ENCODE results near the gene KCTD21. TPM values are rescaled to one million over a fixed set of nuclear protein-coding genes. Genes with fewer than 3 reads are reported as not detected.

KCTD21 gene
- total RNA-seq, 4 donors from 2014 or later = 8.7 to 25.2 (median 16.9) TPM

- Histone ChIP-seq H3K27ac (no peak overlapping the region), H3K27me3 (no peaks in the 10 kb centered on the region), H3K36me3 (peaks cover 0 to 70% (median 0%) of the 10 kb centered on the region in 3 donors)
Measured at GRCh38 chr11:78216571-78217287, 28.3 kb upstream of the KCTD21 start.

GRCh38 chr11:78216021-78216420 is 27.6 kb upstream of the KCTD21 start:
- Histone ChIP-seq H3K4me3 (no peak overlapping the region), H3K36me3 (peaks cover 0 to 63% (median 0%) of the 10 kb centered on the region in 3 donors)

More at GRCh38 chr11:78216571-78217287, 28.3 kb upstream of the KCTD21 start:
- Histone ChIP-seq H3K4me1 (no peaks in the 10 kb centered on the region), H3K4me3 (no peak overlapping the region), H3K9me3 (no peaks in the 10 kb centered on the region)
- TF ChIP-seq CTCF (IDR thresholded peaks at IDR 0.05) = no peak
- TF ChIP-seq POLR2A (IDR thresholded peaks at IDR 0.05) = no peak
- DNase-seq = no peak

GRCh38 chr11:78214331-78215194 is 26.1 kb upstream of the KCTD21 start:
- H3K36me3 ChIP-seq = peaks cover 0 to 59% (median 0%) of the 10 kb centered on the region in 3 donors
- no peaks in the 10 kb centered on the region for H3K27me3 ChIP-seq
- no peak overlapping the region for H3K27ac ChIP-seq
- no peak overlapping the region for H3K4me3 ChIP-seq
- peak in 1 of 3 donors; percentile 25 for DNase-seq
- TF ChIP-seq CTCF (IDR thresholded peaks at IDR 0.05) (no peak), POLR2A (IDR thresholded peaks at IDR 0.05) (no peak)
- no peaks in the 10 kb centered on the region for H3K9me3 ChIP-seq
- H3K4me1 ChIP-seq = no peaks in the 10 kb centered on the region

More at GRCh38 chr11:78216021-78216420, 27.6 kb upstream of the KCTD21 start:
- H3K4me1 ChIP-seq = no peaks in the 10 kb centered on the region
- no peak for TF ChIP-seq CTCF (IDR thresholded peaks at IDR 0.05)
- TF ChIP-seq POLR2A (IDR thresholded peaks at IDR 0.05) = no peak
- no peak overlapping the region for H3K27ac ChIP-seq
- DNase-seq = peak in 1 of 3 donors; percentile 26
- H3K9me3 ChIP-seq = no peaks in the 10 kb centered on the region
- H3K27me3 ChIP-seq = no peaks in the 10 kb centered on the region

- no peak overlapping the region for H3K27ac ChIP-seq
- peak in 1 of 3 donors; percentile 42 for DNase-seq
- peaks cover 0 to 55% (median 0%) of the 10 kb centered on the region in 3 donors for H3K36me3 ChIP-seq
- no peaks in the 10 kb centered on the region for H3K4me1 ChIP-seq
- TF ChIP-seq CTCF (IDR thresholded peaks at IDR 0.05) = no peak
- no peak for TF ChIP-seq POLR2A (IDR thresholded peaks at IDR 0.05)
- H3K4me3 ChIP-seq = no peak overlapping the region
- no peaks in the 10 kb centered on the region for H3K9me3 ChIP-seq
- H3K27me3 ChIP-seq = no peaks in the 10 kb centered on the region
Measured at GRCh38 chr11:78213526-78214330, 25.3 kb upstream of the KCTD21 start.
